ENCODE results near the gene HOXB8. TPM values are rescaled to one million over a fixed set of nuclear protein-coding genes. Genes with fewer than 3 reads are reported as not detected.

Gene HOXB8
- total and polyA plus RNA-seq, 2 experiments from 2014 or later = not detected

DNA sequence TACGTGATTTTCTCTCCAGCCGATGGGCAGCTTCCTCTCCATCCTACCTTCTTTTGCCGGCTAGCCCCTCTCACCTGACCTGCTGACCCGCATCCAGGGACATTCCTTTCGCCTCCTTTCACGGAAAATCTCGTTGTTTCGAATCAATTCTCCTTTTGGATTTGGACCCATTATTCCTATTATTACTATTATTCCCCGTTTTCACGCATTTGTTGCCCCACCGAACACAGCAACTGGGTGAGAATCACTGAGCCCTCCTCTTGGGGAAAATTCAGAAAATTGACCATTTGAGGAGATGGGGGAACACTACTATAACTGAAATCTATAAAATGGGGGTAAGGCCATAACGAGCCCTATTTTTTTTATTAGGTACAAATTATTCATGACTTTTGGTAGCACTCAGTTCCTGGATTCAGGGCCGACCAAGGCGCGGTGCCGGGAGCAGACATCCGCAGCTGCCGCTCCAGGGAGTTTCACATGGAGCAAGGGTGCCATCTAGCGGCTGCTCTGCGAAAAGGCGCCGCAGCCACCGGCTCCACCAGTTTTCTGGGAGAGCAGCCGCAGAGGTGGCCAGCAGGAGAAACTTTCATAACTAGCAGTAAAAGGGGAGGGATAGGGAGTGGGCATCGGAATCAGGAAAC lies 3.3 kb upstream of the HOXB8 start:
- H3K4me3 Mint-ChIP-seq = peak overlapping the region; percentile 51; the same call in 2 of the 3 replicates
- no peaks in the 10 kb centered on the region for H3K9me2 ChIP-seq (ENCODE audit: insufficient read depth)
- H3K4me2 ChIP-seq = peak overlapping the region; percentile 69
- no peak overlapping the region for H2AFZ ChIP-seq
- H3K27ac ChIP-seq (ENCODE audit: low read depth) = no peak overlapping the region
- no peaks in the 10 kb centered on the region for H3K36me3 ChIP-seq (ENCODE audit: insufficient read depth)
- peaks cover 31% of the 10 kb centered on the region for H3K4me1 ChIP-seq (ENCODE audit: insufficient read depth)
- H3K36me3 Mint-ChIP-seq (ENCODE audit: low read depth) = peaks cover 3% of the 10 kb centered on the region; the same call in 1 of the 3 replicates
- DNase-seq (ENCODE audit: low spot score) = peak; percentile 85
- peaks cover 10% of the 10 kb centered on the region; the same call in 2 of the 3 replicates for H3K9me3 Mint-ChIP-seq
- no peak overlapping the region for H3K27ac Mint-ChIP-seq
- peaks cover 100% of the 10 kb centered on the region for H3K27me3 ChIP-seq (ENCODE audit: insufficient read depth)
- H3K4me3 ChIP-seq = 0 out of 2 replicates have a peak overlapping the region, but pooled peaks have one; percentile 33
- TF ChIP-seq ZNF114 (CRISPR knock-in tag; IDR thresholded peaks at IDR 0.05) = no peak
- peak; percentile 96 for TF ChIP-seq EZH2 (IDR thresholded peaks at IDR 0.05; ENCODE audit: low read depth, unreplicated experiment)
- TF ChIP-seq, protein P1, sequence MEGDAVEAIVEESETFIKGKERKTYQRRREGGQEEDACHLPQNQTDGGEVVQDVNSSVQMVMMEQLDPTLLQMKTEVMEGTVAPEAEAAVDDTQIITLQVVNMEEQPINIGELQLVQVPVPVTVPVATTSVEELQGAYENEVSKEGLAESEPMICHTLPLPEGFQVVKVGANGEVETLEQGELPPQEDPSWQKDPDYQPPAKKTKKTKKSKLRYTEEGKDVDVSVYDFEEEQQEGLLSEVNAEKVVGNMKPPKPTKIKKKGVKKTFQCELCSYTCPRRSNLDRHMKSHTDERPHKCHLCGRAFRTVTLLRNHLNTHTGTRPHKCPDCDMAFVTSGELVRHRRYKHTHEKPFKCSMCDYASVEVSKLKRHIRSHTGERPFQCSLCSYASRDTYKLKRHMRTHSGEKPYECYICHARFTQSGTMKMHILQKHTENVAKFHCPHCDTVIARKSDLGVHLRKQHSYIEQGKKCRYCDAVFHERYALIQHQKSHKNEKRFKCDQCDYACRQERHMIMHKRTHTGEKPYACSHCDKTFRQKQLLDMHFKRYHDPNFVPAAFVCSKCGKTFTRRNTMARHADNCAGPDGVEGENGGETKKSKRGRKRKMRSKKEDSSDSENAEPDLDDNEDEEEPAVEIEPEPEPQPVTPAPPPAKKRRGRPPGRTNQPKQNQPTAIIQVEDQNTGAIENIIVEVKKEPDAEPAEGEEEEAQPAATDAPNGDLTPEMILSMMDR (conservative IDR thresholded peaks at IDR 0.05; ENCODE audit: low read depth in 2 of 2) = peak; percentile 86 to 97
- H4K20me1 ChIP-seq (replicated peaks; ENCODE audit: insufficient read depth) = peaks cover 65% of the 10 kb centered on the region
- peak; percentile 52 for ATAC-seq
- H3F3A ChIP-seq (replicated peaks; ENCODE audit: low read depth) = peaks cover 42% of the 10 kb centered on the region
- no peaks in the 10 kb centered on the region for H3K79me2 ChIP-seq (replicated peaks; ENCODE audit: insufficient read depth)
- peaks cover 23% of the 10 kb centered on the region for H3K4me1 Mint-ChIP-seq
- H3K27me3 Mint-ChIP-seq (ENCODE audit: insufficient read depth, low read depth, poor library complexity) = peaks cover 100% of the 10 kb centered on the region

DNA sequence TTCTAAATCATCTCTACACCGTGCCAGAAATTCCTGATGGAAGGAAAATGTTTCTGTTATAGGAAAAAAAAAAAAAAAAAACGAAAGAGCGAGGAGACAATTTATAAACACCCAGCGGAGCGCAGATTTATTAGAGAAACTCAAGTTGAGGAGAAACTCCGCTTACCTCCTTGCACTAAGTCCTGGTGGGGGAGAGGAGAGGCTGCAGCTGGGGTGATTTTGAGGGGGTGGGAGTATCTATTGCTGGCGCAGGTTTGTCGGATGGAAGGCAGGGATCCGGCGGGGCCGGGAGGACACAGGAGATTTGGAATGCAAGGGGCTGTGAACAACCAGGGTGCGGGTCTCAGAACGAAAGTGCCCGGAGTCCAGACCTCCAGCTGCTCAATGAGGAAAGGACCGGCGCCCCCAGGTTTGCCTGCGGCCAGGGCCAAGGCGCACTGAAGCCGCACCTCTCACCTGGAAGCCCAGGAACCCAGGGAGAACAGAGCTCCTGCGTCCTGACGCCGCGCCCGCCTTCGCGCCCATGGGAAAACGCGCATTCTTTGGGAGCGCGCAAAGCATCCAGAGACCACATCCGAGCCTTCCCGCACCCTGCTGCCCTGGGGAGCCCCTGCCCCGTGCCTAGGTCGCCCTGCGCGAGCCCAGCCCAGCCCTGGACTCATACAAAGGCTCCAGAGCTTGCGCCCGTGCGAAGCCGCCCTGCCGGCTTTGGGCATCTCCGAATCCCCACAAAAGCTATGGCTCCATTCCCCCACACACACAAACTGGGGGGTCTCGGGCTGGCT lies 2.6 kb upstream of the HOXB8 start:
- Histone ChIP-seq H3K4me3 (no peak overlapping the region), H3K27me3 (ENCODE audit: insufficient read depth) (peaks cover 100% of the 10 kb centered on the region), H3K9me2 (ENCODE audit: insufficient read depth) (no peaks in the 10 kb centered on the region), H3F3A (replicated peaks; ENCODE audit: low read depth) (peaks cover 45% of the 10 kb centered on the region), H2AFZ (no peak overlapping the region), H4K20me1 (replicated peaks; ENCODE audit: insufficient read depth) (peaks cover 60% of the 10 kb centered on the region), H3K36me3 (ENCODE audit: insufficient read depth) (no peaks in the 10 kb centered on the region), H3K79me2 (replicated peaks; ENCODE audit: insufficient read depth) (no peaks in the 10 kb centered on the region), H3K4me2 (peak overlapping the region; percentile 32; the same call in 1 of the 2 replicates), H3K4me1 (ENCODE audit: insufficient read depth) (peaks cover 35% of the 10 kb centered on the region), H3K27ac (ENCODE audit: low read depth) (no peak overlapping the region)
- Mint-ChIP-seq H3K36me3 (ENCODE audit: low read depth) (peaks cover 3% of the 10 kb centered on the region; the same call in 1 of the 3 replicates), H3K27ac (no peak overlapping the region), H3K27me3 (ENCODE audit: insufficient read depth, low read depth, poor library complexity) (peaks cover 99% of the 10 kb centered on the region), H3K4me3 (no peak overlapping the region), H3K9me3 (peaks cover 10% of the 10 kb centered on the region; the same call in 2 of the 3 replicates), H3K4me1 (peaks cover 27% of the 10 kb centered on the region)
- TF ChIP-seq EZH2 (IDR thresholded peaks at IDR 0.05; ENCODE audit: low read depth, unreplicated experiment) = peak; percentile 96
- TF ChIP-seq, protein P2, sequence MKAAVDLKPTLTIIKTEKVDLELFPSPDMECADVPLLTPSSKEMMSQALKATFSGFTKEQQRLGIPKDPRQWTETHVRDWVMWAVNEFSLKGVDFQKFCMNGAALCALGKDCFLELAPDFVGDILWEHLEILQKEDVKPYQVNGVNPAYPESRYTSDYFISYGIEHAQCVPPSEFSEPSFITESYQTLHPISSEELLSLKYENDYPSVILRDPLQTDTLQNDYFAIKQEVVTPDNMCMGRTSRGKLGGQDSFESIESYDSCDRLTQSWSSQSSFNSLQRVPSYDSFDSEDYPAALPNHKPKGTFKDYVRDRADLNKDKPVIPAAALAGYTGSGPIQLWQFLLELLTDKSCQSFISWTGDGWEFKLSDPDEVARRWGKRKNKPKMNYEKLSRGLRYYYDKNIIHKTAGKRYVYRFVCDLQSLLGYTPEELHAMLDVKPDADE (IDR thresholded peaks at IDR 0.05) = no peak
- TF ChIP-seq, protein P3, sequence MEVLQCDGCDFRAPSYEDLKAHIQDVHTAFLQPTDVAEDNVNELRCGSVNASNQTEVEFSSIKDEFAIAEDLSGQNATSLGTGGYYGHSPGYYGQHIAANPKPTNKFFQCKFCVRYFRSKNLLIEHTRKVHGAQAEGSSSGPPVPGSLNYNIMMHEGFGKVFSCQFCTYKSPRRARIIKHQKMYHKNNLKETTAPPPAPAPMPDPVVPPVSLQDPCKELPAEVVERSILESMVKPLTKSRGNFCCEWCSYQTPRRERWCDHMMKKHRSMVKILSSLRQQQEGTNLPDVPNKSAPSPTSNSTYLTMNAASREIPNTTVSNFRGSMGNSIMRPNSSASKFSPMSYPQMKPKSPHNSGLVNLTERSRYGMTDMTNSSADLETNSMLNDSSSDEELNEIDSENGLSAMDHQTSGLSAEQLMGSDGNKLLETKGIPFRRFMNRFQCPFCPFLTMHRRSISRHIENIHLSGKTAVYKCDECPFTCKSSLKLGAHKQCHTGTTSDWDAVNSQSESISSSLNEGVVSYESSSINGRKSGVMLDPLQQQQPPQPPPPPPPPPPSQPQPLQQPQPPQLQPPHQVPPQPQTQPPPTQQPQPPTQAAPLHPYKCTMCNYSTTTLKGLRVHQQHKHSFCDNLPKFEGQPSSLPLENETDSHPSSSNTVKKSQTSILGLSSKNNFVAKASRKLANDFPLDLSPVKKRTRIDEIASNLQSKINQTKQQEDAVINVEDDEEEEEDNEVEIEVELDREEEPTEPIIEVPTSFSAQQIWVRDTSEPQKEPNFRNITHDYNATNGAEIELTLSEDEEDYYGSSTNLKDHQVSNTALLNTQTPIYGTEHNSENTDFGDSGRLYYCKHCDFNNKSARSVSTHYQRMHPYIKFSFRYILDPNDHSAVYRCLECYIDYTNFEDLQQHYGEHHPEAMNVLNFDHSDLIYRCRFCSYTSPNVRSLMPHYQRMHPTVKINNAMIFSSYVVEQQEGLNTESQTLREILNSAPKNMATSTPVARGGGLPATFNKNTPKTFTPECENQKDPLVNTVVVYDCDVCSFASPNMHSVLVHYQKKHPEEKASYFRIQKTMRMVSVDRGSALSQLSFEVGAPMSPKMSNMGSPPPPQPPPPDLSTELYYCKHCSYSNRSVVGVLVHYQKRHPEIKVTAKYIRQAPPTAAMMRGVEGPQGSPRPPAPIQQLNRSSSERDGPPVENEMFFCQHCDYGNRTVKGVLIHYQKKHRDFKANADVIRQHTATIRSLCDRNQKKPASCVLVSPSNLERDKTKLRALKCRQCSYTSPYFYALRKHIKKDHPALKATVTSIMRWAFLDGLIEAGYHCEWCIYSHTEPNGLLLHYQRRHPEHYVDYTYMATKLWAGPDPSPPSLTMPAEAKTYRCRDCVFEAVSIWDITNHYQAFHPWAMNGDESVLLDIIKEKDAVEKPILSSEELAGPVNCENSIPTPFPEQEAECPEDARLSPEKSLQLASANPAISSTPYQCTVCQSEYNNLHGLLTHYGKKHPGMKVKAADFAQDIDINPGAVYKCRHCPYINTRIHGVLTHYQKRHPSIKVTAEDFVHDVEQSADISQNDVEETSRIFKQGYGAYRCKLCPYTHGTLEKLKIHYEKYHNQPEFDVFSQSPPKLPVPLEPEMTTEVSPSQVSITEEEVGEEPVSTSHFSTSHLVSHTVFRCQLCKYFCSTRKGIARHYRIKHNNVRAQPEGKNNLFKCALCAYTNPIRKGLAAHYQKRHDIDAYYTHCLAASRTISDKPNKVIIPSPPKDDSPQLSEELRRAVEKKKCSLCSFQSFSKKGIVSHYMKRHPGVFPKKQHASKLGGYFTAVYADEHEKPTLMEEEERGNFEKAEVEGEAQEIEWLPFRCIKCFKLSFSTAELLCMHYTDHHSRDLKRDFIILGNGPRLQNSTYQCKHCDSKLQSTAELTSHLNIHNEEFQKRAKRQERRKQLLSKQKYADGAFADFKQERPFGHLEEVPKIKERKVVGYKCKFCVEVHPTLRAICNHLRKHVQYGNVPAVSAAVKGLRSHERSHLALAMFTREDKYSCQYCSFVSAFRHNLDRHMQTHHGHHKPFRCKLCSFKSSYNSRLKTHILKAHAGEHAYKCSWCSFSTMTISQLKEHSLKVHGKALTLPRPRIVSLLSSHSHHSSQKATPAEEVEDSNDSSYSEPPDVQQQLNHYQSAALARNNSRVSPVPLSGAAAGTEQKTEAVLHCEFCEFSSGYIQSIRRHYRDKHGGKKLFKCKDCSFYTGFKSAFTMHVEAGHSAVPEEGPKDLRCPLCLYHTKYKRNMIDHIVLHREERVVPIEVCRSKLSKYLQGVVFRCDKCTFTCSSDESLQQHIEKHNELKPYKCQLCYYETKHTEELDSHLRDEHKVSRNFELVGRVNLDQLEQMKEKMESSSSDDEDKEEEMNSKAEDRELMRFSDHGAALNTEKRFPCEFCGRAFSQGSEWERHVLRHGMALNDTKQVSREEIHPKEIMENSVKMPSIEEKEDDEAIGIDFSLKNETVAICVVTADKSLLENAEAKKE (CRISPR knock-in tag; IDR thresholded peaks at IDR 0.05) = no peak
- peak; percentile 19 for ATAC-seq
- peak; percentile 58 for DNase-seq (ENCODE audit: low spot score)
